Pancreas (tissue), 10 donors: ENCODE results near the gene DHX58. TPM values are rescaled to one million over a fixed set of nuclear protein-coding genes. Genes with fewer than 3 reads are reported as not detected.
A peak's percentile ranks its signal among the peaks of the same experiment; 100 is the strongest.

Experiments used
- ATAC-seq, 4 donors: fragments of 200-7000 bp; cut with Tn5 transposase; one replicate each; pipeline versions ENCODE4 v1.8.0 to v1.9.1; 2020; ENCODE audit warnings: mild to moderate bottlenecking in 4 of 4, moderate library complexity in 4 of 4
- DNase-seq, 6 donors: peaks; one replicate each; pipeline ENCODE4 v3.0.0-alpha.2; 2020
- FAIRE-seq: peaks from 2 replicates; lab custom pipeline; 2012; peaks lifted over from hg19 to GRCh38; lab: Jason Lieb, UNC
- H3K27ac ChIP-seq, 4 donors: fragments of 200-600 bp; sonication (generic); 1 replicate in 3 of 4; 2 replicates in 1 of 4; pipeline versions ENCODE4 v1.5.0 to v1.8.0; 2020
- H3K27me3 ChIP-seq, 4 donors: fragments of 200-600 bp; one replicate each; pipeline ENCODE4 v1.8.0; 2021
- H3K36me3 ChIP-seq, 3 donors: fragments of 200-600 bp; sonication (generic) in 1 of 3; one replicate each; pipeline versions ENCODE4 v1.5.0 to v1.8.0; 2020 to 2021
- H3K4me1 ChIP-seq, 3 donors: fragments of 200-600 bp; one replicate each; pipeline ENCODE4 v1.8.0; 2021
- H3K4me3 ChIP-seq, 4 donors: fragments of 200-600 bp; sonication (generic) in 2 of 4; one replicate each; pipeline versions ENCODE4 v1.5.0 to v1.8.0; 2020 to 2021
- H3K9me3 ChIP-seq, 4 donors: fragments of 200-600 bp; one replicate each; pipeline ENCODE4 v1.8.0; 2021
- WGBS, 2 donors: extraction: QIAGEN DNeasy Blood & Tissue Kit; methylation state at CpG; one replicate each; pipeline ENCODE4 v1.1.7; 2013; 5-methylcytosine and 5-hydroxymethylcytosine counted together
- intact Hi-C, 3 donors: fragments of 100-400 bp; cut with DNase I; formaldehyde crosslinking; loops; one replicate each; pipeline versions ENCODE4 v1.11.1 to v1.14.2; 2022
- polyA plus RNA-seq, 2 donors: library from polyadenylated mRNA; stranded (reverse); fragments of 200-250 nt; gene quantifications; one replicate each; pipeline ENCODE4 v1.2.3, GENCODE V29; 2013
- total RNA-seq, 6 donors: library from RNA; stranded (reverse); fragmentation: NEBNext Ultra II Directional in 4 of 6; extraction: Animal tissue kit (Norgen Biotek cat#: 25700) in 4 of 6; gene quantifications; one replicate each; pipeline versions ENCODE4 v1.2.1 to v1.2.4, GENCODE V29; 2021 to 2023
- TF ChIP-seq, protein P1 (sequence below), 4 donors: fragments of 200-600 bp; sonication (generic) in 3 of 4; IDR thresholded peaks; one replicate each; pipeline versions ENCODE4 v1.5.0 to v1.8.0; 2021; ENCODE audit warnings: antibody characterized with exemption in 4 of 4
- donor health status: healthy with polysubstance abuse.
- donor health status: DM: no; HTN: no; CAD: no; lungs with moderate emphysema.
- donor health status: DM: no; HTN: no; CAD: no.
- donor health status: control.
- donor health status: control.
- donor health status: Bipolar disorder and iron deficiency.
- donor health status: DM: yes; HTN: yes; CAD: no.
- donor health status: DM: no; HTN: no; CAD: no.
- donor health status: DM: no; HTN: no; CAD: no.
- donor health status: DM: yes; HTN: yes; CAD: no.

DHX58 gene
- total and polyA plus RNA-seq, 8 donors = 3.7 to 22.8 (median 6.8) TPM

- TF ChIP-seq, protein P1, sequence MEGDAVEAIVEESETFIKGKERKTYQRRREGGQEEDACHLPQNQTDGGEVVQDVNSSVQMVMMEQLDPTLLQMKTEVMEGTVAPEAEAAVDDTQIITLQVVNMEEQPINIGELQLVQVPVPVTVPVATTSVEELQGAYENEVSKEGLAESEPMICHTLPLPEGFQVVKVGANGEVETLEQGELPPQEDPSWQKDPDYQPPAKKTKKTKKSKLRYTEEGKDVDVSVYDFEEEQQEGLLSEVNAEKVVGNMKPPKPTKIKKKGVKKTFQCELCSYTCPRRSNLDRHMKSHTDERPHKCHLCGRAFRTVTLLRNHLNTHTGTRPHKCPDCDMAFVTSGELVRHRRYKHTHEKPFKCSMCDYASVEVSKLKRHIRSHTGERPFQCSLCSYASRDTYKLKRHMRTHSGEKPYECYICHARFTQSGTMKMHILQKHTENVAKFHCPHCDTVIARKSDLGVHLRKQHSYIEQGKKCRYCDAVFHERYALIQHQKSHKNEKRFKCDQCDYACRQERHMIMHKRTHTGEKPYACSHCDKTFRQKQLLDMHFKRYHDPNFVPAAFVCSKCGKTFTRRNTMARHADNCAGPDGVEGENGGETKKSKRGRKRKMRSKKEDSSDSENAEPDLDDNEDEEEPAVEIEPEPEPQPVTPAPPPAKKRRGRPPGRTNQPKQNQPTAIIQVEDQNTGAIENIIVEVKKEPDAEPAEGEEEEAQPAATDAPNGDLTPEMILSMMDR (IDR thresholded peaks at IDR 0.05) = no peak
- Histone ChIP-seq H3K4me1 (peaks cover 0 to 2% (median 0%) of the 10 kb centered on the region in 3 donors), H3K36me3 (no peaks in the 10 kb centered on the region), H3K27ac (no peak overlapping the region), H3K4me3 (peak overlapping the region in 2 of 4 donors; percentile 34 to 46), H3K27me3 (no peaks in the 10 kb centered on the region), H3K9me3 (no peaks in the 10 kb centered on the region)
- WGBS, 2 donors = 14 to 21% methylated on average over 36 to 67 of the region's 67 CpGs
- DNase-seq (peak in 2 of 6 donors; percentile 31 to 81), FAIRE-seq (no peak), ATAC-seq (peak; percentile 61 to 86 (median 76))
- intact Hi-C loops = no loop called here
These were observed 40.0 kb downstream of the DHX58 start for GRCh38 chr17:42072323-42073187.

DNA sequence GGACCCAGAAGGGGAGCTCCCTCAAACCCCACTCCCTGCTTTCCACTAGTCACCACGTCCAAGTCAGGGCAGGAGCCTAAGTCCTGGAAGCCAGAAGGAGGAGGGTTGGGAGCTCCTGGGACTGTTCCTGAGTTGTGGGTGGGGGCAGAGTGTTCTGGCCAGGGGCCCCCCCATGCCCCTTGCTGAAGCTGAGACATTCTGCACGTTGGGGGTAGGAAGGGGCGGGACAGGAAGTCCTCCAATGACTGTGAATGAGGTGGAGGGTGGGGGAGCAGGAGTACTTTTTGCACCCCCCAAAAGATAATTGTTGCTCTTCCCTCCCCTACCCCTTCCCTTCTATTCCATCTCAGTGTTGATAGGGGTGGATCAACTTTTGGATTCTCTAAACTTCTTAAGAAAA, 40.7 kb downstream of the DHX58 start:
- H3K27me3 ChIP-seq = no peaks in the 10 kb centered on the region
- TF ChIP-seq, protein P1 (IDR thresholded peaks at IDR 0.05) = no peak
- peak overlapping the region in 1 of 4 donors; percentile 46 for H3K4me3 ChIP-seq
- WGBS, 2 donors = 30 to 41% methylated on average over 2 to 3 of the region's 3 CpGs
- peaks cover 0 to 2% (median 0%) of the 10 kb centered on the region in 3 donors for H3K4me1 ChIP-seq
- FAIRE-seq (no peak), DNase-seq (no peak), ATAC-seq (no peak)
- no peaks in the 10 kb centered on the region for H3K36me3 ChIP-seq
- no peak overlapping the region for H3K27ac ChIP-seq
- intact Hi-C loops = no loop called here
- no peaks in the 10 kb centered on the region for H3K9me3 ChIP-seq

GRCh38 chr17:42068979-42069378, 43.5 kb downstream of the DHX58 start:
- intact Hi-C loops = loop anchor here in 1 of 3 donors (5.0 kb wide), 1 partner anchor 33 kb away; no protein-coding TSS in a partner anchor
- TF ChIP-seq, protein P1 (IDR thresholded peaks at IDR 0.05) = no peak
- 73 to 85% methylated on average over 3 of the region's 3 CpGs for WGBS, 2 donors
- Histone ChIP-seq H3K4me1 (peaks cover 0 to 2% (median 0%) of the 10 kb centered on the region in 3 donors), H3K27me3 (no peaks in the 10 kb centered on the region), H3K4me3 (no peak overlapping the region), H3K27ac (no peak overlapping the region), H3K9me3 (no peaks in the 10 kb centered on the region), H3K36me3 (no peaks in the 10 kb centered on the region)
- ATAC-seq = no peak
- no peak for DNase-seq
- FAIRE-seq = no peak

DNA sequence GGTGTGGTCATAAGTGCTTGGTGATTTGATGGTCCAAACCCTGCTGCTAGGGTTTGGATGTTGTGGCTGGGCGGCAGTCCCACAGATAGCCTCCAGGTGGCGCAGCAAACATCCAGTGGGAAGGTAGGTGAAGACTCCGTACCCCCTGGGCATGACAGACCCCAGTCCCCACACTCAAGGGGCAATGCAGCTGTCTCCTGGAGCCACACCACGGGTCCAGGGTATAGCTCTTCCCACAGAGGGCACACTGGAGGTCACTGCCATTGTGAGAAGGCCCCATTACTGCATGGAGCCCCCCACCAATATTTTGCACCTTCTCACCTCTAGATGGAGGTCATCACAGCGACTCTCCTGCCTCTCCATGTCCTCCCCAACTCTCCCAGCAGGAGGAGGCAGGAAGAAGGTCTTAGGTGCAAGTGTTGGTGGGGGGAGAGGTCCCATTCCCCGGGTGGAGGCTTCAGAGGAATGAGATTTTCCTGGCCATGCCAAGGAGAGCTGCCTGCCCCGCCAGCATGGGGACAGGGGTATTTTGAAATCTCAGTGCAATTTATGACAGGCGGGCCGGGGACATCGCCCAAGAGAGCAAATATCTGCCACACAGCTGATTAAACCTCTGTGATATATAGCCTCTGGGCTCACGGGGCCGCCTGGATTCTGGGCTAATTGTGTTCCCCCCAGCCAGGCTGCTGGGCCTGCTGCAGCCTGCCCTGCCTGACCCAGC, 45.0 kb downstream of the DHX58 start:
- Histone ChIP-seq H3K4me1 (peaks cover 0 to 2% (median 0%) of the 10 kb centered on the region in 3 donors), H3K27me3 (no peaks in the 10 kb centered on the region), H3K9me3 (no peaks in the 10 kb centered on the region), H3K27ac (no peak overlapping the region), H3K4me3 (no peak overlapping the region), H3K36me3 (no peaks in the 10 kb centered on the region)
- whole genome bisulfite sequencing, 2 donors = 19 to 23% methylated on average over 12 of the region's 12 CpGs
- no peak for FAIRE-seq
- intact Hi-C loops = loop anchor here in 1 of 3 donors (5.0 kb wide), 1 partner anchor 35 kb away; no protein-coding TSS in a partner anchor
- peak; percentile 62 to 87 (median 82) for ATAC-seq
- DNase-seq = peak in 5 of 6 donors; percentile 32 to 91 (median 76)
- TF ChIP-seq, protein P1 (IDR thresholded peaks at IDR 0.05) = peak; percentile 84 to 90 (median 90)
